Muscle layer of duodenum (tissue), 2 donors: ENCODE results near the gene SARS1.
A peak's percentile ranks its signal among the peaks of the same experiment; 100 is the strongest.
"Not testable (repeated sequence)": the region's sequence is repeated elsewhere in the genome, so short reads cannot be mapped to it uniquely, and the experiment has no call there.

Experiments
- H3K27ac ChIP-seq: one replicate; pipeline ENCODE4 v1.7.0; 2013; ENCODE audit warnings: mild to moderate bottlenecking, low read length
- H3K27me3 ChIP-seq: one replicate; pipeline ENCODE4 v1.7.0; 2013; ENCODE audit warnings: low read depth, mild to moderate bottlenecking, control low read depth, low read length
- H3K36me3 ChIP-seq, 2 donors: one replicate each; pipeline ENCODE4 v1.7.0; 2013; ENCODE audit warnings: low read length in 2 of 2, control low read depth in 1 of 2, mild to moderate bottlenecking in 1 of 2; ENCODE audit not compliant: insufficient read depth in 2 of 2, control insufficient read depth in 1 of 2
- H3K4me1 ChIP-seq, 2 donors: one replicate each; pipeline ENCODE4 v1.7.0; 2013; ENCODE audit warnings: low read length in 2 of 2, mild to moderate bottlenecking in 2 of 2, control low read depth in 1 of 2, moderate library complexity in 1 of 2; ENCODE audit not compliant: insufficient read depth in 2 of 2, control insufficient read depth in 1 of 2
- H3K4me3 ChIP-seq, 2 donors: one replicate each; pipeline ENCODE4 v1.7.0; 2013; ENCODE audit warnings: low read length in 2 of 2, low read depth in 1 of 2, mild to moderate bottlenecking in 1 of 2
- H3K9me3 ChIP-seq, 2 donors: one replicate each; pipeline ENCODE4 v1.7.0; 2013; ENCODE audit warnings: low read length in 2 of 2, control low read depth in 1 of 2, mild to moderate bottlenecking in 1 of 2; ENCODE audit not compliant: control insufficient read depth in 1 of 2
- donor health status: healthy.

The SARS1 gene

DNA sequence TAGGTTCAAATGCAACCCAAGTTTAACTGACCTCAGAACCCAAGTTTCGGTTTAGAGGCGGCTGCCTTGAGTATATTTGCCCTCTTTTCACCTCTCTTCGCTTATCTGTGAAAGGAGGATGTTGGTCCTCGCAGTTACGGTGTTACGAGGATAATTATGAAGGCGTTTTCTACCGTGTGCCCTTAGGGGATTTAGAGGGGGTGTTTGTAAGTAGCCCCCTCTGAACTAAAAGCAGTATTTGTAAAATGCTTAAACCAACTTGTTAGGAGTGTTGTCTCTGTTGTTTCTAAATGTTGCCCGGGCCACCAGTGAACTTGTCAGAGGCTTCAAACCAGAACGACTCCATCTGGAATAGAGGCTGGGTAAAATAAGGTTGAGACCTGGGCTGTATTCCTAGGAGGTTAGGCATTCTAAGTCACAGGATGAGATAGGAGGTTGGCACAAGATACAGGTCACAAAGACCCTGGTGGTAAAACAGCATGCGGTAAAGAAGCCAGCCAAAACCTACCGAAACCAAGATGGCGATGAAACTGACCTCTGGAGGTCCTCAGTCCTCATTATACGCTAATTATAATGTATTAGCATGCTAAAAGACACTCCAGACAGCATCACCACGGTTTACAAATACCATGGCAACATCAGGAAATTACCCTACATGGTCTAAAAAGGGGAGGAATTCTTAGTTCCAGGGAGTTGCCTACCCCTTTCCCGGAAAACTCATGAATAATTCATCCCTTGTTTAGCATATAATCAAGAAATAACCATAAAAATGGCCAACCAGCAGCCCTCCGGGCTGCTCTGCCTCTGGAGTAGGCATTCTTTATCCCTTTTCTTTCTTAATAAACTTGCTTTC lies 70.3 kb downstream of the SARS1 start:
- no peaks in the 10 kb centered on the region for H3K9me3 ChIP-seq
- H3K27ac ChIP-seq: peak overlapping the region; percentile 80
- H3K27me3 ChIP-seq: no peaks in the 10 kb centered on the region
- H3K36me3 ChIP-seq: no peaks in the 10 kb centered on the region
- H3K4me3 ChIP-seq: peak overlapping the region; percentile 72 to 78
- peaks cover 13 to 14% of the 10 kb centered on the region in 2 donors for H3K4me1 ChIP-seq

DNA sequence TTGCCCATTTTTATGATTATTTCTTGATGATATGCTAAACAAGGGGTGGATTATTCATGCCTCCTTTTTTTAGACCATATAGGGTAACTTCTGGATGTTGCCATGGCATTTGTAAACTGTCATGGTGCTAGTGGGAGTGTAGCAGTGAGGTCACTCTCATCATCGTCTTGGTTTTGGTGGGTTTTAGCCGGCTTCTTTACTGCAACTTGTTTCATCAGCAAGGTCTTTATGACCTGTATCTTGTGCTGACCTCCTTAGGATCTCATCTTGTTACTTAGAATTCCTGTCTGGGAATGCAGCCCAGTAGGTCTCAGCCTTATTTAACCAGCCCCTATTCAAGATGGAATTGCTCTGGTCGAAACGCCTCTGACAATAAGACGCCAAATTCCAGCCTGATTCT lies 73.0 kb downstream of the SARS1 start:
- not testable (repeated sequence) for H3K36me3 ChIP-seq, H3K27ac ChIP-seq, H3K27me3 ChIP-seq, H3K4me3 ChIP-seq, H3K9me3 ChIP-seq
- H3K4me1 ChIP-seq: peaks cover 10 to 13% of the 10 kb centered on the region in 2 donors
